ENCODE measurements around the gene PTPRD. TPM values are rescaled to one million over a fixed set of nuclear protein-coding genes. Genes with fewer than 3 reads are reported as not detected.
"Not testable (repeated sequence)": the region's sequence is repeated elsewhere in the genome, so short reads cannot be mapped to it uniquely, and the experiment has no call there.

Gene PTPRD
- total RNA-seq, 1 donor from 2014 or later, result 6.9 TPM

GRCh38 chr9:9326749-9327148 is 1286.1 kb downstream of the PTPRD start:
- no peak for DNase-seq (ENCODE audit: low spot score in 2 of 2)
- no peaks in the 10 kb centered on the region for H3K4me1 ChIP-seq
- TF ChIP-seq CTCF (IDR thresholded peaks at IDR 0.05), result no peak

GRCh38 chr9:9319007-9319406 is 1293.8 kb downstream of the PTPRD start:
- no peak for DNase-seq (ENCODE audit: low spot score in 2 of 2)
- H3K27ac ChIP-seq, result no peak overlapping the region
- TF ChIP-seq CTCF (IDR thresholded peaks at IDR 0.05), result no peak
- intact Hi-C loops (cut with DNase I), result no loop called here
- H3K27me3 ChIP-seq, result no peaks in the 10 kb centered on the region
- H3K4me1 ChIP-seq, result no peaks in the 10 kb centered on the region
- peaks cover 0 to 2% of the 10 kb centered on the region in 2 donors for H3K9me3 ChIP-seq
- no peaks in the 10 kb centered on the region for H3K36me3 ChIP-seq
- no peak overlapping the region for H3K4me3 ChIP-seq

More at GRCh38 chr9:9326749-9327148, 1286.1 kb downstream of the PTPRD start:
- intact Hi-C loops (cut with DNase I), result no loop called here
- Histone ChIP-seq H3K27me3 (no peaks in the 10 kb centered on the region), H3K4me3 (no peak overlapping the region), H3K27ac (no peak overlapping the region), H3K36me3 (no peaks in the 10 kb centered on the region), H3K9me3 (peaks cover 0 to 4% of the 10 kb centered on the region in 2 donors)

- intact Hi-C loops (cut with DNase I); H3K27me3 ChIP-seq; H3K4me1 ChIP-seq; H3K9me3 ChIP-seq; H3K36me3 ChIP-seq; H3K27ac ChIP-seq; H3K4me3 ChIP-seq; DNase-seq (ENCODE audit: low spot score in 2 of 2): not testable (repeated sequence)
These were observed 1302.1 kb downstream of the PTPRD start for GRCh38 chr9:9310743-9311142.

GRCh38 chr9:9305600-9305999 is 1307.2 kb downstream of the PTPRD start:
- H3K27ac ChIP-seq, result no peak overlapping the region
- no peak for DNase-seq (ENCODE audit: low spot score in 2 of 2)
- H3K36me3 ChIP-seq, result no peaks in the 10 kb centered on the region
- no peak overlapping the region for H3K4me3 ChIP-seq
- no peaks in the 10 kb centered on the region for H3K27me3 ChIP-seq
- no peak for TF ChIP-seq CTCF (IDR thresholded peaks at IDR 0.05)
- no peaks in the 10 kb centered on the region for H3K9me3 ChIP-seq
- intact Hi-C loops (cut with DNase I), result no loop called here
- no peaks in the 10 kb centered on the region for H3K4me1 ChIP-seq

- no peak overlapping the region for H3K27ac ChIP-seq
- H3K27me3 ChIP-seq, result no peaks in the 10 kb centered on the region
- no peak for TF ChIP-seq CTCF (IDR thresholded peaks at IDR 0.05)
- H3K36me3 ChIP-seq, result no peaks in the 10 kb centered on the region
- intact Hi-C loops (cut with DNase I), result no loop called here
- H3K4me1 ChIP-seq, result no peaks in the 10 kb centered on the region
- no peaks in the 10 kb centered on the region for H3K9me3 ChIP-seq
- DNase-seq (ENCODE audit: low spot score in 2 of 2), result no peak
- H3K4me3 ChIP-seq, result no peak overlapping the region
These were observed 1313.7 kb downstream of the PTPRD start for GRCh38 chr9:9299134-9299533.

GRCh38 chr9:9286001-9286400 is 1326.8 kb downstream of the PTPRD start:
- DNase-seq (ENCODE audit: low spot score in 2 of 2), result no peak
- intact Hi-C loops (cut with DNase I), result no loop called here
- H3K4me1 ChIP-seq, result no peaks in the 10 kb centered on the region
- no peak overlapping the region for H3K27ac ChIP-seq
- H3K36me3 ChIP-seq, result no peaks in the 10 kb centered on the region
- TF ChIP-seq CTCF (IDR thresholded peaks at IDR 0.05), result no peak
- no peaks in the 10 kb centered on the region for H3K9me3 ChIP-seq
- H3K4me3 ChIP-seq, result no peak overlapping the region
- H3K27me3 ChIP-seq, result no peaks in the 10 kb centered on the region
